ENCODE data around the gene RGS9. TPM values are rescaled to one million over a fixed set of nuclear protein-coding genes. Genes with fewer than 3 reads are reported as not detected.

RGS9 gene
- total RNA-seq, 1 donor: 3.0 TPM

DNA sequence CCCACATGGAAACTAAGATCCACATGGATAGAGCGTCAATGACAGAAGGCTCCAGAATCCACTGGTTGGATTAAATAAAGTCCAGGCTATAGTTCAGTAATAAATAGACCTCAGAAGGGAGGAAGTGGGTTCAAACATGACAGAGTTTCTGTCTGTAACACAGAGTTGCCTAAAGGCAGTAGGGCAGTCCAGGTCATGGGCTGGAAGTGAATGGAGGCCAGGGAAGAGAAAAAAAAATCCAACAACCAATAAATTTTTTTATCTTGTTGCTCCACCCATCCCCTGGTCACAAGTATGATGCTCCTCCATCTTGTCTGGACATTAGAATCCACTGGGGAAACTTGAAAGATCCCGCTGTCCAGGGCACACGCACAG, 92.4 kb downstream of the RGS9 start:
- no peak overlapping the region for H3K4me3 ChIP-seq (ENCODE audit: low read depth, low read length)
- TF ChIP-seq, protein P1, sequence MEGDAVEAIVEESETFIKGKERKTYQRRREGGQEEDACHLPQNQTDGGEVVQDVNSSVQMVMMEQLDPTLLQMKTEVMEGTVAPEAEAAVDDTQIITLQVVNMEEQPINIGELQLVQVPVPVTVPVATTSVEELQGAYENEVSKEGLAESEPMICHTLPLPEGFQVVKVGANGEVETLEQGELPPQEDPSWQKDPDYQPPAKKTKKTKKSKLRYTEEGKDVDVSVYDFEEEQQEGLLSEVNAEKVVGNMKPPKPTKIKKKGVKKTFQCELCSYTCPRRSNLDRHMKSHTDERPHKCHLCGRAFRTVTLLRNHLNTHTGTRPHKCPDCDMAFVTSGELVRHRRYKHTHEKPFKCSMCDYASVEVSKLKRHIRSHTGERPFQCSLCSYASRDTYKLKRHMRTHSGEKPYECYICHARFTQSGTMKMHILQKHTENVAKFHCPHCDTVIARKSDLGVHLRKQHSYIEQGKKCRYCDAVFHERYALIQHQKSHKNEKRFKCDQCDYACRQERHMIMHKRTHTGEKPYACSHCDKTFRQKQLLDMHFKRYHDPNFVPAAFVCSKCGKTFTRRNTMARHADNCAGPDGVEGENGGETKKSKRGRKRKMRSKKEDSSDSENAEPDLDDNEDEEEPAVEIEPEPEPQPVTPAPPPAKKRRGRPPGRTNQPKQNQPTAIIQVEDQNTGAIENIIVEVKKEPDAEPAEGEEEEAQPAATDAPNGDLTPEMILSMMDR (IDR thresholded peaks at IDR 0.05; ENCODE audit: insufficient read depth, low read length): no peak
- no peak for DNase-seq (ENCODE audit: low read depth)

DNA sequence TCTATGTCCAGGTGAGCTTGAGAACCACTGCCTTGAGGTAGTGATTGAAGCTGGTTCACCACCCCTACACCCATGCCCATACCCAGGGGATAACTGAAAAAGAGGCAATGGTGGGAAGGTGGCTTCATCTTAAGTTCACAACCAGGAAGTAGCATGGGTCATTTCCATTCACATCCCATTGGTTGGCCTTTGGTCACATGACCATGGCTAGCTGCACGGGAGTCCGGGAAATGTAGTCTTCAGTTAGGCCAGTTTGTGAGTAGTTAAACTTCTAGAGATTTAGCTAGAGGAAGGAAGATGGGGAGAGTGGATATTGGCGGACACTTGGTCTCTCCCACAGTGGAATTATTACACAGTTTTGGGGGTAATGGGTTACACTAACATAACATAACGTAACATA, 92.9 kb downstream of the RGS9 start:
- H3K4me3 ChIP-seq (ENCODE audit: low read depth, low read length): no peak overlapping the region
- TF ChIP-seq, protein P1 (IDR thresholded peaks at IDR 0.05; ENCODE audit: insufficient read depth, low read length): no peak
- DNase-seq (ENCODE audit: low read depth): no peak

DNA sequence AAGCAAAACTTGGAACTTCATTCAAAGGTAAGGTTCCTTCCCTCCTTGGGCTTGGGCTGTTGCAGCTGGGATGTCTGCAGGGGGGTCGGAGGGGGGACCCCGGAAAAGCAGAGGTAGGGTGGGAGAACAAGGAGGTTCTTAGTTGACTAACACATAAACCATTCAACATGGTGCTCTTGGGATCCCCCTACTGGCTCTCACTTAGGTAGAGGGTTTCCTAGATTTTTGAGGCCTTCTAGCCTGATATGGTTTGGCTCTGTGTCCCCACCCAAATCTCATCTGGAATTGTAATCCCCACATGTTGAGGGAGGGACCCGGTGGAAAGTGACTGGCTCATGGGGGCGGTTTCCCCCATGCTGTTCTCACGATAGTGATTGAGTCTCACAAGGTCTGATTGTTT, 93.9 kb downstream of the RGS9 start:
- no peak for DNase-seq (ENCODE audit: low read depth)
- no peak overlapping the region for H3K4me3 ChIP-seq (ENCODE audit: low read depth, low read length)
- TF ChIP-seq, protein P1 (IDR thresholded peaks at IDR 0.05; ENCODE audit: insufficient read depth, low read length): peak; percentile 27

DNA sequence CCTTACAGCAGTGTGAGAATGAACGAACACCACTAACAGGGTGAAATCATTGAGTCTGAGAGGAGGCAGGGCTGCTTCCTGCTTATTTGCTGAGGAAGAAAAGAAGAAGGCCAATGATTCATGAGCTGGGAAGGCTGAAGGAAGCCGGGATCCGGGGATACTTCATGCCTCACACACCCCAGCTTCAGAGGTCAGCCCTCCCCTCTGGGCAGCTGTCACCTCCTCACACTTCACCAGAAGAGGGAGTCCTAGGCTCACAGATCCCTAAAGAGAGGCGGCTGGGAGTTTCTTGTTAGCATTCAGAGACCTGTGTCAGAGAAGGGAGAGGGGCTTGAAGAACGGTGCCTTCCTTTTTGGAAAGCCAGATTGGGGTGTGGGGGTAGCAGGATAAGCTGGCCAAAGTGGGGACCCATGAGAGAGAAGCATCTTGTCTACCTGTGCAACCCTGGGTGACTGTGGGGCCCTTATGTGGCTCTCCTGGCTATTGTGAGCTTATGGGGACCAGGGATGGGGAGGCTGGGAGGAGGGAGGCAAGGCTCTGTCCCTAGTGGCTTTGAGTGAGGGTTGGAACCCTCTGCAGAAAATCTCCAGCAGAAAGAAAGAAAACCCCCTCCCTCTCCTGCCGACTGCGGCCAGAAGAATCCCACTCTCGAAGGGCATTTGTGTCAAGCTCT, 94.6 kb downstream of the RGS9 start:
- no peak overlapping the region for H3K4me3 ChIP-seq (ENCODE audit: low read depth, low read length)
- peak; percentile 85 for DNase-seq (ENCODE audit: low read depth)
- TF ChIP-seq, protein P1 (IDR thresholded peaks at IDR 0.05; ENCODE audit: insufficient read depth, low read length): peak; percentile 86

DNA sequence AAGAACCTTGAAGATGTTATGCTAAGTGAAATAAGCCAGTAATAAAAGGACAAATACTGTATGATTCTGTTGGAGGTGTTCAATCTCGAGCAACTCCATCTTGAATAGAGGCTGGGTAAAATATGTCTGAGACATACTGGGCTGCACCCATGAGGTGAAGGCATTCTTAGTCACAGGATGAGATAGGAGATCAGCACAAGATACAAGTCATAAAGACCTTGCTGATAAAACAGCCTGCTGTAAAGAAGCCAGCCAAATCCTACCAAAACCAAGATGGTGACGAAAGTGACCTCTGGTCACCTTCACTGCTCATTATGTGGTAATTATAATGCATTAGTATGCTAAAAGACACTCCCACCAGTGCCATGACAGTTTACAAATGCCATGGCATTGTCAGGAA, 98.1 kb downstream of the RGS9 start:
- no peak for DNase-seq (ENCODE audit: low read depth)
- H3K4me3 ChIP-seq (ENCODE audit: low read depth, low read length): no peak overlapping the region
- TF ChIP-seq, protein P1 (IDR thresholded peaks at IDR 0.05; ENCODE audit: insufficient read depth, low read length): no peak

DNA sequence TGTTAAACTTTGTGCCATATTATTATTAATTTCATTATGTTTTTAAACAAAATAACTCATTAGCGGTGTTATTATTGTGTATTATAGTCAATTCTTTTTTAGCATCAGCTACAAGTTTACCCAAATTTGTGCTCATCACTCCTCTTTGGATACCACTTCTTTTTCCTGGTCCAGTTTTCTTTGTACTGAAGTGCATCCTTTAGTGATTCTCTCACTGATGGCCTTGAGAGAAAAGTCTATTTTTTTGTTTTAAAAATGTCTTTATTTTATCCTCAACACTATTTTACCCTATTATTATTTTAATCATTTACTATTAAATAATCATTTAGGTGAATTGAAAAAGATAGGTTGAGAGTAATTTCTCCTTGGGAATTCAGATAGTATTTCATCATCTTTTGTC, 99.2 kb downstream of the RGS9 start:
- H3K4me3 ChIP-seq (ENCODE audit: low read depth, low read length): no peak overlapping the region
- no peak for DNase-seq (ENCODE audit: low read depth)
- TF ChIP-seq, protein P1 (IDR thresholded peaks at IDR 0.05; ENCODE audit: insufficient read depth, low read length): no peak

Measured in fibroblast of the aortic adventitia (primary cell).